Gastroesophageal sphincter (tissue), 3 donors: Measurements from ENCODE around the gene HMGCS2.

Source experiments
- POLR2A ChIP-seq, 2 donors: fragments of 450-650 bp; IDR thresholded peaks; one replicate each; pipeline ENCODE4 v1.6.1; 2017; ENCODE audit warnings: antibody characterized with exemption in 2 of 2, mild to moderate bottlenecking in 2 of 2, moderate library complexity in 1 of 2
- TF ChIP-seq, protein P1 (sequence below), 4 experiments: fragments of 200-600 bp in 2 of 4; fragments of 450-650 bp in 2 of 4; sonication (generic) in 1 of 4; IDR thresholded peaks; one replicate each; pipeline ENCODE4 v1.5.1; 2017 to 2019; ENCODE audit warnings: antibody characterized with exemption in 4 of 4, mild to moderate bottlenecking in 2 of 4, moderate library complexity in 2 of 4

DNA sequence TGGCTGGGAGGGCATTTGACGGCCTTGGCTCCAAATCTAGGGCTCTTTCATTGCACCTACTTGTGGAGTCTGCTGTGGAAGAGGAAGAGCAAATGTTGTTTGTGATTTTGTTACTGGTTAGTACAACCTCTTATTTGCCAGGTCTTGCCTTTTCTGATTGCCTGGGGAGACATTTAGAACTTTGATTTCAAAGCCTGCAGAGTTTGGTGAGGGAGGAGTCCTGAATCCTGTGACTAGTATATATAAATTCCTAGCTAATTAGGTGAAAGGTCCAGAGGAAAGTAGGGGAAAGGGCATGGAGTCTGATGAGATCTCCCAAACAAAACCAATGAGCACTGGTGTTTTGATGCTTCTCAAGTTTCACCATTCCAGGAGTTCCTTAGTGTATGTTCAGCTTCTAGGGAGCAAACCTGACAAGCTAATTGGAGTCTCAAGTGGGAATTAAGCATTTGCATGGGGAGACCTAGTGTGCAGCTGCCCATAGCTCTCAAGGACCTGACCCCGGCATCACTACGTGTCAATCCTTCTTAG is 5.1 kb upstream of the HMGCS2 start:
- no peak for TF ChIP-seq POLR2A (IDR thresholded peaks at IDR 0.05)
- TF ChIP-seq, protein P1, sequence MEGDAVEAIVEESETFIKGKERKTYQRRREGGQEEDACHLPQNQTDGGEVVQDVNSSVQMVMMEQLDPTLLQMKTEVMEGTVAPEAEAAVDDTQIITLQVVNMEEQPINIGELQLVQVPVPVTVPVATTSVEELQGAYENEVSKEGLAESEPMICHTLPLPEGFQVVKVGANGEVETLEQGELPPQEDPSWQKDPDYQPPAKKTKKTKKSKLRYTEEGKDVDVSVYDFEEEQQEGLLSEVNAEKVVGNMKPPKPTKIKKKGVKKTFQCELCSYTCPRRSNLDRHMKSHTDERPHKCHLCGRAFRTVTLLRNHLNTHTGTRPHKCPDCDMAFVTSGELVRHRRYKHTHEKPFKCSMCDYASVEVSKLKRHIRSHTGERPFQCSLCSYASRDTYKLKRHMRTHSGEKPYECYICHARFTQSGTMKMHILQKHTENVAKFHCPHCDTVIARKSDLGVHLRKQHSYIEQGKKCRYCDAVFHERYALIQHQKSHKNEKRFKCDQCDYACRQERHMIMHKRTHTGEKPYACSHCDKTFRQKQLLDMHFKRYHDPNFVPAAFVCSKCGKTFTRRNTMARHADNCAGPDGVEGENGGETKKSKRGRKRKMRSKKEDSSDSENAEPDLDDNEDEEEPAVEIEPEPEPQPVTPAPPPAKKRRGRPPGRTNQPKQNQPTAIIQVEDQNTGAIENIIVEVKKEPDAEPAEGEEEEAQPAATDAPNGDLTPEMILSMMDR (IDR thresholded peaks at IDR 0.05), result no peak
